ENCODE data around the gene WFIKKN1. TPM values are rescaled to one million over a fixed set of nuclear protein-coding genes. Genes with fewer than 3 reads are reported as not detected.

The WFIKKN1 gene
- total and polyA plus RNA-seq, 11 donors = 0.15 to 1.1 (median 0.29) TPM

DNA sequence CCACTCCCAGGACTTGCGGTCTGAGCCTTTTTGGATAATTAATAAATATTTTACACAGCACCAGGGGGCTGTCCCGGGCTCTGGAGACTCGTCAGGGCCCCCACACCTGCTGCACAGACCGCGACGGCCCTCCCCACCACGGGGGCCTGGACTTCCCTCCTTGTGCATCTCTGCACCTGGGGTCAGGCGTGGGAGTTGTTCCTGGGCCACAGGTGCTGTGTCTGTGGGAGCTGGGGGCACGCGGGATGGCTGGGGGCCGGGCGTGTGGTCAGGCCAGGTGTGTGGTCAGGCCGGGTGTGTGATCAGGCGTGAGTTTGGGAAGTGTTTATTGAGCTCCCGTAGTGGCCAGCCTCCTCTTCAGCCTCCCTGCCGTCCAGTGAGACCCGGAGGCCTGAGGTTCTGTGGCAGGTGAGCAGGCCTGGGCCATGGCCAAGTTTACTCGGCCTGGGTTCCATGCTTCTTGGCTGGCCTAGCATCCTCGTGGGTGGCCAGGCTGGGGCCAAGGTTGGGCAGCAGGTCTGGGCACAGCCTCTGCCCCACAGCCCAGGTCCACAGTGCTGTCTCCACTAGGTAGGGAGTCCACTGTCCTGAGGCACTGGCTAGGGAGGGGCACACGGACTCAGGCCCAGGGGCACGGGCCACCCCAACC is 47.5 kb downstream of the WFIKKN1 start:
- ATAC-seq (no peak), DNase-seq (no peak)
- Histone ChIP-seq H3K4me1 (peaks cover 7 to 62% (median 38%) of the 10 kb centered on the region in 12 donors), H3K27me3 (no peaks in the 10 kb centered on the region), H3K4me3 (no peak overlapping the region), H3K9me3 (no peaks in the 10 kb centered on the region), H3K27ac (peak overlapping the region in 1 of 12 donors; percentile 96), H3K36me3 (peaks cover 0 to 30% (median 24%) of the 10 kb centered on the region in 9 donors)
- intact Hi-C loops (cut with DNase I) = no loop called here
- 76 to 89% (median 81%) methylated on average over 15 to 21 of the region's 21 CpGs for WGBS, 4 donors
- TF ChIP-seq, protein P1, sequence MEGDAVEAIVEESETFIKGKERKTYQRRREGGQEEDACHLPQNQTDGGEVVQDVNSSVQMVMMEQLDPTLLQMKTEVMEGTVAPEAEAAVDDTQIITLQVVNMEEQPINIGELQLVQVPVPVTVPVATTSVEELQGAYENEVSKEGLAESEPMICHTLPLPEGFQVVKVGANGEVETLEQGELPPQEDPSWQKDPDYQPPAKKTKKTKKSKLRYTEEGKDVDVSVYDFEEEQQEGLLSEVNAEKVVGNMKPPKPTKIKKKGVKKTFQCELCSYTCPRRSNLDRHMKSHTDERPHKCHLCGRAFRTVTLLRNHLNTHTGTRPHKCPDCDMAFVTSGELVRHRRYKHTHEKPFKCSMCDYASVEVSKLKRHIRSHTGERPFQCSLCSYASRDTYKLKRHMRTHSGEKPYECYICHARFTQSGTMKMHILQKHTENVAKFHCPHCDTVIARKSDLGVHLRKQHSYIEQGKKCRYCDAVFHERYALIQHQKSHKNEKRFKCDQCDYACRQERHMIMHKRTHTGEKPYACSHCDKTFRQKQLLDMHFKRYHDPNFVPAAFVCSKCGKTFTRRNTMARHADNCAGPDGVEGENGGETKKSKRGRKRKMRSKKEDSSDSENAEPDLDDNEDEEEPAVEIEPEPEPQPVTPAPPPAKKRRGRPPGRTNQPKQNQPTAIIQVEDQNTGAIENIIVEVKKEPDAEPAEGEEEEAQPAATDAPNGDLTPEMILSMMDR (IDR thresholded peaks at IDR 0.05) = no peak
- no peak for TF ChIP-seq POLR2A (IDR thresholded peaks at IDR 0.05)

DNA sequence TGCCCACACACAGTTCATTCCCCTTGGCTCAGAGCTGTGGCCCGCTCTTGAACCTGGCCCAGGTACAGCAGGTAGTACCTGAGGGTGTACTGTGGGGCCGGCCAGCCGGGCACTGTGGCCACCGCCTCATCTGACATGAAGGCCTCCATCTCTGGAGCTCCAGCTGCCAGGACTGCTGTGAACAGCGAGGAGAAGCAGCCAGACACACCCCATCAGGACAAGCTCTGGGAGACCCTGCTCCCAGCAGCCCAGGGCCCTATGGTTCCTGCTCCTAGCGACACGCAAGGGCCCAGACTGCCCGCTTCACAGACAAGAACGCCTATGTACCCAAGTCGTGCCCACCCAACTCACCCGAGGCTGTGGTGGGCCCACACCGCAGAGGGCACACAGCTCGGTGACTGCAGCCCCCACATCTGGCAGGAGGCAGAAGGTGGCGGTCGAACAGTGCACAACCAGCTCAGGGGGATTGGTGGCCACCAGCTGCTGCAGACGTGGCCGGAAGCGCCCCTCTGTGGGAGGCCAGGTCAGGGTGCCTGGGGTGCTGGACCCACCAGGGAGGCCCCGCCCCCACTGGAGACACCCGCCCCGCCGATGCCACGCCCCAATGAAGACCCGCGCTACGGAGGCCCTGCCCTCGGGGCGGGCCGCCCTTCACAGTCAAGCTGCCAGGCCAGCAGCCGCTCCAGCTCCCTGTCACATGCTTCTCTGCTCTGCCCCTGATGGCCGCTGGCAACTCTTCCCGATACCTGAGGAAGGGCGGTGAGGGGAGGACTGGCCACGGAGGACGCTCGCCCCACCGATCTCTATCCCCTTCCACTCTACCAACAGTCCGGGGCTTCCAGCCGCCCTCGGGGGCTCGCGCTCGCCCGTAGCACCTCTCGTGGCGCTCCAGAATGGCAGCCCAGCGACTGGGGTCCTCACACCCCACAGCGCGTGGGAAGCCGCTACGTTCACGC is 48.4 kb downstream of the WFIKKN1 start:
- no peaks in the 10 kb centered on the region for H3K9me3 ChIP-seq
- ATAC-seq (peak; percentile 21 to 49 (median 43)), DNase-seq (peak; percentile 78 to 89 (median 86))
- intact Hi-C loops (cut with DNase I) = no loop called here
- peaks cover 10 to 65% (median 43%) of the 10 kb centered on the region in 12 donors for H3K4me1 ChIP-seq
- H3K4me3 ChIP-seq = peak overlapping the region in 11 of 12 donors; percentile 23 to 100 (median 65)
- H3K36me3 ChIP-seq = peaks cover 0 to 24% (median 21%) of the 10 kb centered on the region in 9 donors
- H3K27me3 ChIP-seq = no peaks in the 10 kb centered on the region
- peak overlapping the region in 11 of 12 donors; percentile 82 to 99 (median 92) for H3K27ac ChIP-seq
- TF ChIP-seq, protein P1 (IDR thresholded peaks at IDR 0.05) = no peak
- peak in 1 of 2 donors; percentile 8 for TF ChIP-seq POLR2A (IDR thresholded peaks at IDR 0.05)
- WGBS, 4 donors = 23 to 34% (median 25%) methylated on average over 22 to 52 of the region's 52 CpGs

DNA sequence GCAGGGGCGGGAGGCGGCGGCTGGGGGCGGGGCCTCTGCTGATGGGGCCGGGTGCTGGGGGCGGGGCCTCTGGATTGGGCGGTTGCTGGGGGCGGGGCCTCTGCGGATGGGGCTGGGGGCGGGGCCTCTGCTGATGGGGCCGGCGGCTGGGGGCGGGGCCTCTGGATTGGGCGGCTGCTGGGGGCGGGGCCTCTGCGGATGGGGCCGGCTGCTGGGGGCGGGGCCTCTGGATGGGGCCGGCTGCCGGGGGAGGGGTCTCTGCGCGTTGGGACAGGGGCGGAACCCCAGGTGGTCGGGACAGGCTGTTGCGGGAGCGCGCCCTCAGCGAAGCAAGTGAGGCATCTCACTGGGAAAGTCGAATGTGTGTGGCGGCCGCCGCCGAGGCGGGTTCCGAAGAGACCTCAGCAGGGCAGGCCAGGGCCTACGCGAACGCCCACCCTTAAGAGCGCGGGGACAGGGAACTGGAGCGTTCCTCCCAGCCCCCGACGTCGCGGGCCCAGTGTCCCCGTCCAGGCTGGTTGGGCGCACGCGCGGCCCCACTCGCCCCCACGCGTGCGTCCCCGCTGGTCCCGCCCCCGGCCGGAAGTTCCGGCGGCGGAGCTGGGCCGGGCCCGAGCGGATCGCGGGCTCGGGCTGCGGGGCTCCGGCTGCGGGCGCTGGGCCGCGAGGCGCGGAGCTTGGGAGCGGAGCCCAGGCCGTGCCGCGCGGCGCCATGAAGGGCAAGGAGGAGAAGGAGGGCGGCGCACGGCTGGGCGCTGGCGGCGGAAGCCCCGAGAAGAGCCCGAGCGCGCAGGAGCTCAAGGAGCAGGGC is 49.2 kb downstream of the WFIKKN1 start, which contains the start of gene STUB1:
STUB1 (plus strand) TSS at position 597 of the 811 bp plus-strand sequence; CDS start at position 713, 116 bp downstream.
- Histone ChIP-seq H3K4me3 (peak within 1 kb of the TSS; percentile 61 to 100 (median 78)), H3K27me3 (no peaks in the 10 kb centered on the region), H3K36me3 (peaks cover 0 to 23% (median 19%) of the 10 kb centered on the region in 9 donors), H3K27ac (peak within 1 kb of the TSS; percentile 92 to 99 (median 96)), H3K9me3 (no peaks in the 10 kb centered on the region), H3K4me1 (peaks cover 13 to 62% (median 45%) of the 10 kb centered on the region in 12 donors)
- intact Hi-C loops (cut with DNase I) = no loop called here
- DNase-seq (peak; percentile 90 to 93 (median 90)), ATAC-seq (peak; percentile 44 to 70 (median 68))
- whole genome bisulfite sequencing, 4 donors = 1 to 2% (median 1%) methylated on average over 21 to 91 of the region's 91 CpGs
- TF ChIP-seq, protein P1 (IDR thresholded peaks at IDR 0.05) = no peak
- peak; percentile 60 to 80 for TF ChIP-seq POLR2A (IDR thresholded peaks at IDR 0.05)
